Type B pancreatic cell (in vitro differentiated cells): ENCODE measurements around the gene SIM1. TPM values are rescaled to one million over a fixed set of nuclear protein-coding genes. Genes with fewer than 3 reads are reported as not detected.

ENCODE experiments used
- DNase-seq: peaks from one replicate; pipeline ENCODE4 v3.0.0; 2021; ENCODE audit warnings: mixed read lengths; ENCODE audit not compliant: unreplicated experiment; ENCODE audit errors: extremely low spot score
- H3K27ac Mint-ChIP-seq: 2 replicates; pipeline ENCODE4 v1.8.0; 2021; ENCODE audit warnings: mild to moderate bottlenecking, mixed read lengths
- H3K27me3 Mint-ChIP-seq: 2 replicates; pipeline ENCODE4 v1.8.0; 2021; ENCODE audit warnings: mixed read lengths
- H3K36me3 Mint-ChIP-seq: 2 replicates; pipeline ENCODE4 v1.8.0; 2021; ENCODE audit warnings: mixed read lengths
- H3K4me1 Mint-ChIP-seq: one replicate; pipeline ENCODE4 v1.8.0; 2021; ENCODE audit warnings: mixed read lengths; ENCODE audit not compliant: unreplicated experiment
- H3K4me3 Mint-ChIP-seq: 2 replicates; pipeline ENCODE4 v1.8.0; 2021; ENCODE audit warnings: mild to moderate bottlenecking, mixed read lengths
- H3K9me3 Mint-ChIP-seq: 2 replicates; pipeline ENCODE4 v1.8.0; 2021; ENCODE audit warnings: mixed read lengths
- total RNA-seq: library from RNA; stranded (reverse); gene quantifications from 2 replicates; pipeline ENCODE4 v1.2.1, GENCODE V29; 2021; ENCODE audit warnings: low replicate concordance
- TF ChIP-seq, protein P1 (sequence below): fragments of 200-600 bp; sonication (generic); conservative IDR thresholded peaks from 2 replicates; pipeline ENCODE4 v1.5.0; 2021; ENCODE audit warnings: antibody characterized with exemption, mild to moderate bottlenecking

Gene SIM1
- total RNA-seq, 1 donor from 2014 or later, result 7.1 TPM

DNA sequence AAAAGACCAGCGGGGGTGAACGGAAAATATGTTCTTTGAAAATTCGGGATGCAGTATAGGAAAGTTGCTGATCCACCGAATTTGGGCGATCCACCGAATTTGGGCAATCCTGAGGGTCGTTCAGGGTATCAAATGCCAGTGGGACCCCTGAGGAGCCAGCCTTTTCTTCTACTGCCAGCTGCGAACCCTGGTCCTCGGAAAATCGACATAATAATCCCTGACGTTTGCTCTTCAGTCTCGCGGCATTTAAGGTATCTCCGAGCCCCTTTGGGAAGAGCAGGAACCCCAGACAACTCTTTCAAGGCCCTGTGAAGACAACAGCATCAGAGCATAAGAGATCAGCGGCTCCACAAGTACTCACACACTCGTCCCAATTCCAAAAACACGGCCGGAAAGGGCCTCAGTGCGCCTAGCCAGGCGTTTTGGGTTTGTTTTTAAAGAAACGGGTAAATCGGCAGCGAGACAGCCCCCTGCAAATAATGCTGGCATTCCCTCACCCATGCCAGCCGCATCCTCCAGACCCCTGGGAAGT is 1.0 kb downstream of the SIM1 start:
- Mint-ChIP-seq H3K27me3 (peaks cover 43% of the 10 kb centered on the region), H3K4me1 (peaks cover 12% of the 10 kb centered on the region)

DNA sequence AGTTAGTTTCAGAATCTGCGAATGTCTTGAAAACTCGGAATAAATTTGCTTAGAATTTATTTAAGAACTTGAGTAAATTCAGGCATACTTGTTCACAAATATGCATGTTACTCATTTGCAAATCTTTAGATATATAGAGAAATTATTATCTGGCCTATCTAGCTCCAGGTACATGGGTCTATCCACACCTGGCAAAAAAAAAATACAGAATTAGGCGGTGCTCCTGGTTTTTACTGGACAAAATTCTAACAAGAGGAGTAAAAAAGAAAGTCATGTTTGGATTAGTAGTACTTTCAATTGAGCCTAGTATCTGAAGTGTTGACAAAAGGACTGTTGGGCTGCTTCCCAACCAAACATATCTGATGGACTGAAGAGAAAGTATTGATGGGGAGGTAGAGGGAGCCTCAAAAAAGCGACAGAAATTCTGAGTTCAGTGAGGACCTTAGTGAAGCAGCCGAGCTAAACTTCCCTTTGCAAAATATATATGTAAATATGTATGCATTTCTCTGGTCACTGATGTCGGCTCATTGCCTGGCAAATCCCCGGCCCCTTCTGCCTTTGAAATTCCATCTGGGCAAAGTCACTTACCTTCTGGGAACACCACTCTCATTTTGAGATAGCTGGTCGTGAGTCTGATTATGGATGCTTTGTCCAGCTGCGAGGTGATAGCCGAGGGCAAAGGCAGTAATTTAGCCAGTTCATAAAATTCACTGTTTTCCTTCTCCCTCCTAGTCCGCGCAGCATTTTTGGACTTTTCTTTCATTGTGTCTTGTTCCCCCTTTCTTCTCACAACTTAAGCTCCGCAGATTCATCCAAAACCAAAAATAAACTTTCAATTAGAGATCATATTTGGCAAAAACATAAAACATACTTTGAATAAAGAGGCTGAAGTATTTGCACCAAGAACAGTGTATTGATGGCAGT is 1.8 kb downstream of the SIM1 start:
- Mint-ChIP-seq H3K27me3 (peaks cover 36% of the 10 kb centered on the region), H3K9me3 (no peaks in the 10 kb centered on the region), H3K4me1 (peaks cover 10% of the 10 kb centered on the region), H3K36me3 (no peaks in the 10 kb centered on the region), H3K4me3 (peak overlapping the region; percentile 82), H3K27ac (peak overlapping the region; percentile 31)
- TF ChIP-seq, protein P1, sequence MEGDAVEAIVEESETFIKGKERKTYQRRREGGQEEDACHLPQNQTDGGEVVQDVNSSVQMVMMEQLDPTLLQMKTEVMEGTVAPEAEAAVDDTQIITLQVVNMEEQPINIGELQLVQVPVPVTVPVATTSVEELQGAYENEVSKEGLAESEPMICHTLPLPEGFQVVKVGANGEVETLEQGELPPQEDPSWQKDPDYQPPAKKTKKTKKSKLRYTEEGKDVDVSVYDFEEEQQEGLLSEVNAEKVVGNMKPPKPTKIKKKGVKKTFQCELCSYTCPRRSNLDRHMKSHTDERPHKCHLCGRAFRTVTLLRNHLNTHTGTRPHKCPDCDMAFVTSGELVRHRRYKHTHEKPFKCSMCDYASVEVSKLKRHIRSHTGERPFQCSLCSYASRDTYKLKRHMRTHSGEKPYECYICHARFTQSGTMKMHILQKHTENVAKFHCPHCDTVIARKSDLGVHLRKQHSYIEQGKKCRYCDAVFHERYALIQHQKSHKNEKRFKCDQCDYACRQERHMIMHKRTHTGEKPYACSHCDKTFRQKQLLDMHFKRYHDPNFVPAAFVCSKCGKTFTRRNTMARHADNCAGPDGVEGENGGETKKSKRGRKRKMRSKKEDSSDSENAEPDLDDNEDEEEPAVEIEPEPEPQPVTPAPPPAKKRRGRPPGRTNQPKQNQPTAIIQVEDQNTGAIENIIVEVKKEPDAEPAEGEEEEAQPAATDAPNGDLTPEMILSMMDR, result no peak
- DNase-seq, result no peak

More for the DNA sequence above, 1.0 kb downstream of the SIM1 start:
- TF ChIP-seq, protein P1, result no peak
- no peaks in the 10 kb centered on the region for H3K9me3 Mint-ChIP-seq
- DNase-seq, result no peak
- peak overlapping the region; percentile 24 for H3K27ac Mint-ChIP-seq
- H3K4me3 Mint-ChIP-seq, result peak overlapping the region; percentile 82
- no peaks in the 10 kb centered on the region for H3K36me3 Mint-ChIP-seq

DNA sequence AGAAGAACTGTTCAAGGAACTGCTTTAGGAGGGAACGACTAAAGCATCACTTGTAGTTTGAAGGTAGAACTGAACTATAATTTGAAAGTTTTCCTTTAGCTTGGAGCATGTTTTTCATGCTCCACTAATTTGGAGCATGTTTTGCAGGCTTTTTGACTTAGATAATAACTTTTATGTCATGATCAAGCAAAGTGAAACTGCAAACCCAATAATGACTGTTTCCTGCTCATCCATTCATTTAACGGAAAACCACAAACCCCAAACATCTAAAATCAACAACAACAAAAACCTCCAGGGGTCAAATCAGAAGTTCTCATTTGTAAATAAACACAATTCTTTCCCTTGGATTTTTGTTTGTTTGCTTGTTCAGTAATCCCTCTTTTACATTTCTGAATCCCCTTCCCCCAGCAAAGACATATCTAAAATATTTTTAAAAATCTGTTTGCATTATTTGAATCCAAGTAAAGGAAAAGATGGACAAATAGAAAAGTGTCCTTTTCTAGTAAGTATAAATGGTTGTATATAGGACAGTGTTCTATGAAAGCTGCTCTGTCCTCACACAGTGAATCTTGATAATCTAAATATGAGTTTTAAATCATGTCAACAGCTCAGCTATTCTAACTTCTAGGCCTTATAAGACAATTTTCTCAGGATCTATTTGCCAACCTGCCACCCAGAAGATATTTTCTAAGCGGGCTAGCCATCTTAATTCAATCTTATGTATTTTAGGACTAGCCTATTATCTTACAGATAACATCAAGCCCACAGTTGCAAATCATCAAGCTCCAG is 2.6 kb downstream of the SIM1 start:
- H3K4me1 Mint-ChIP-seq, result peaks cover 9% of the 10 kb centered on the region
- no peak for DNase-seq

DNA sequence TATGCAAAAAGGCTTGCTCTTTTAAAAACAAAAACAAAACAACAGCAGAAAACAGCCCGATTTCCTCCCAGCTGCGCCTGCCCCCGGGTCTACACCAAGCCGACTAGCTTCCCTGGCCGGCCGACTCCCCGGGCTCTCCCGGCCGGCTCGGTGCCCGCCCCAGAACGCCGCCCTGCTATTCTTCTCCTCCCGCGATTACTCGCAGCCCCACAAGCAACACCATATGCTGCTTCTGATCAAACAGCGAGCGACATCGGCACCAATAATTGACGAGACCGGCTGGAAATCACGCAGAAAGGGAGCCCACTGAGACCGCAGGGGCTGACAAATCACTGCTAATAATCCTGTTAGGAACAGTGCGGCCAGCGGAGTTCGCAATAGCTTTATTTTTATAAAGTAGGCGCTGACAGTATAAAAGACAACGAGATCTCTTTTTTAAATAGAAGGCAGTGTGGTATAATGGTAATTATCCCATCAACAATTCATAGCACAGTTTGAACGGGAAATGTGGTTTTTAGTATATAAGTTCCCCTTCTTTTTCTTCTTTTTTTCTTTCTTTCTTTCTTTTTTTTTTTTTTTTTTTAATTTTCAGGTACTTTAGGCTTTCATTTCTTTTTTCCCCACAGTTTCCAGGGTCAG is 3.3 kb downstream of the SIM1 start:
- peak overlapping the region; percentile 78 for H3K27ac Mint-ChIP-seq
- DNase-seq, result no peak
- H3K27me3 Mint-ChIP-seq, result peaks cover 20% of the 10 kb centered on the region
- H3K9me3 Mint-ChIP-seq, result no peaks in the 10 kb centered on the region
- no peaks in the 10 kb centered on the region for H3K36me3 Mint-ChIP-seq
- H3K4me3 Mint-ChIP-seq, result peak overlapping the region; percentile 81
- H3K4me1 Mint-ChIP-seq, result peaks cover 7% of the 10 kb centered on the region
- TF ChIP-seq, protein P1, result no peak

More for the DNA sequence above, 2.6 kb downstream of the SIM1 start:
- H3K4me3 Mint-ChIP-seq, result peak overlapping the region; percentile 81
- H3K27ac Mint-ChIP-seq, result peak overlapping the region; percentile 31
- H3K9me3 Mint-ChIP-seq, result no peaks in the 10 kb centered on the region
- H3K27me3 Mint-ChIP-seq, result peaks cover 27% of the 10 kb centered on the region
- no peaks in the 10 kb centered on the region for H3K36me3 Mint-ChIP-seq
- TF ChIP-seq, protein P1, result no peak

DNA sequence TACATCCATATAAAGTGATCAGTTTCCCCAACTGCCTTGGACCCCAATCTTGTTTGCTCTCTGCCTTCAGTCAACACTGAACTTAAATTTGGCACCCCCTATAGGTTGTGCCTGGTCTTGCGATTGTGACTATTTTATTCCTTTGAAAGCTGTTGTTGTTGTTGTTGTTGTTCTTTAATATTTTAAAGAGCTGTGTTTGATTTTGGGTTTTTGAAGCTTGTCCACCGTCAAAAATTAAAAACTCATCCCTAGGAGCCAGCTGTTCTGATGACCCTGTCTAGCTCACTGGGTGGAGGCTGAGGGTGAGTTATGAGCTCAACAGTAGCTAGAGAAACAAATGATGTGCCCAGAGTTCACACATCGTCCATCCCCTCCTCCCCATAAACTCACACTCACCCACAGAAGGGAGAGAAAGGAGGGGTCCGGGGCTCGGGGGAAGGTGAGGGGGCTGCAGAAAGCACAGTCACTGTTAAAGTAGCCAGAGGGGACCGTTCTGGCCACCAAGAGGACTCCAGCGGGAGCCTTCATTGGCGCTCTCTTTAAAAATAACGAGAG is 4.0 kb downstream of the SIM1 start:
- DNase-seq, result no peak
- H3K4me1 Mint-ChIP-seq, result peaks cover 4% of the 10 kb centered on the region
- H3K27ac Mint-ChIP-seq, result peak overlapping the region; percentile 36
- H3K4me3 Mint-ChIP-seq, result peak overlapping the region; percentile 78
- H3K27me3 Mint-ChIP-seq, result peaks cover 14% of the 10 kb centered on the region
- H3K9me3 Mint-ChIP-seq, result no peaks in the 10 kb centered on the region
- TF ChIP-seq, protein P1, result peak; percentile 77
- H3K36me3 Mint-ChIP-seq, result no peaks in the 10 kb centered on the region
